Omental fat pad (tissue), 4 donors: Measurements from ENCODE around the gene PLXNC1. TPM values are rescaled to one million over a fixed set of nuclear protein-coding genes. Genes with fewer than 3 reads are reported as not detected.

Source experiments
- ATAC-seq: fragments of 150-250 bp; one replicate; pipeline ENCODE4 v1.9.1; 2016; ENCODE audit warnings: mild to moderate bottlenecking, moderate library complexity; ENCODE audit not compliant: low FRiP score
- DNase-seq: peaks from one replicate; pipeline ENCODE4 v3.0.0-alpha.2; 2019; ENCODE audit warnings: low spot score
- CTCF ChIP-seq, 3 donors: fragments of 450-650 bp; IDR thresholded peaks; one replicate each; pipeline ENCODE4 v1.5.1; 2016 to 2017; ENCODE audit warnings: antibody characterized with exemption in 3 of 3, mild to moderate bottlenecking in 3 of 3, moderate library complexity in 2 of 3
- total RNA-seq, 4 donors: library from RNA; depleted of rRNA; stranded (reverse); fragments of >200 nt; gene quantifications; one replicate each; pipeline ENCODE4 v1.1.0, GENCODE V29; 2016

PLXNC1 gene
- total RNA-seq, 4 donors from 2014 or later, result 4.2 to 42.7 (median 8.6) TPM

- DNase-seq (no peak), ATAC-seq (no peak)
- no peak for TF ChIP-seq CTCF (IDR thresholded peaks at IDR 0.05)
Observed at GRCh38 chr12:94116191-94116590, 32.2 kb upstream of the PLXNC1 start.

DNA sequence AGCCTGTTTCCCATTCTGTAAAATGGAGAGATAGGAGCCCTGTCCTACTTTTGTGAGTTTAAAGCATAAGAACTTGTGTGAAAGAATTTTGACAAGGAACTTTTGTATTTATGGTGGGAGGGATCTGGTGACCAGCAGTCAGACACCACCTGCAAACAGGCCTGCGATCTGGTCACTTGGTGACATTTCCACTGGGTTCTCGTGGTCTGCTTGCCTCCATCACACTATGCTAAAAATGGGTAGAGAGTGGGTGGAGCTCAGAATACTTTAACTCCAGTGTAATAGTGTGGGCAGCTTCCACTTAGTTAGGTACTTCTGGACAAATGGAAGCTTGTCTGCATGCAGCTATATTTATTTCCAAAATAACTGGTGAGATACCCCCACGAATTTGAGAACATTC, 26.5 kb upstream of the PLXNC1 start:
- ATAC-seq (no peak), DNase-seq (no peak)
- TF ChIP-seq CTCF (IDR thresholded peaks at IDR 0.05), result no peak

DNA sequence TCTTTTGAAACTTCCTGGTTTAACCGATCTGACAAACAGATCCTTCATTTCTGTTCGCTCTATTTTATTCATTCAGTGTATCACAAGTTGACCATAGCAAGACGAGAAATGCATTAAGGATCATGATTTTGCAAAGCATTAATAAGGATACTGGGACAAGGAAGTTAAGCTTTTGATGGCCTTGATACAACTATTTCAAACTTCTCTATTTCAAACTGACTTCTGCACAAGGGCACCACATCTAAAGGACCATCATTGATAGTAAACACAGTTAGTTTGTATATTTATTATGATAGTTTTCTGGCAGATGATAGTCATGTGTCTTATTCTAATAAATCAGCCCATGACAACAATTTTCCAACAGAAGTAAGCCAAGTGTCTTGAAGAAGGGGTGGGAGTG, 25.8 kb upstream of the PLXNC1 start:
- no peak for TF ChIP-seq CTCF (IDR thresholded peaks at IDR 0.05)
- DNase-seq, result no peak
- no peak for ATAC-seq

- ATAC-seq, result no peak
- TF ChIP-seq CTCF (IDR thresholded peaks at IDR 0.05), result no peak
- no peak for DNase-seq
Observed at GRCh38 chr12:94123127-94123526, 25.2 kb upstream of the PLXNC1 start.

DNA sequence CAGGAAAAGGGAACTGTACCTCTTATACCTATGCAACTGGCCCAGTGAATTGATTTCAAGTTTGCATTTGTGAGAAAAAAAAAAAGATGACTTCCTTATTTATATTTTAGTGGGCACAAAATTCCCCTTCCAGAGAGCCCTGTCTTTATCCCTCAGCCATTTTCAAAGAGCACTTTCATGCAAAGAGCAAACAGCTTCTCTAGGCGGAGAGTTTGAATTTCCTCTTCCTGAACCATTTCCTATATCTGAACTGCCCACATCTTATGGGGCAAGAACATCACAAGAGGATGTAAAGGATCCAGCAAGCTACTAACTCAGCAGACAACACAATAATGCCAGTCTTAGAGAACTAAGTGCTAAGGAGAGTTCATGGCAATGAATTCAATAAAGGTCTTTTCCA, 22.3 kb upstream of the PLXNC1 start:
- ATAC-seq, result no peak
- no peak for DNase-seq
- TF ChIP-seq CTCF (IDR thresholded peaks at IDR 0.05), result no peak

DNA sequence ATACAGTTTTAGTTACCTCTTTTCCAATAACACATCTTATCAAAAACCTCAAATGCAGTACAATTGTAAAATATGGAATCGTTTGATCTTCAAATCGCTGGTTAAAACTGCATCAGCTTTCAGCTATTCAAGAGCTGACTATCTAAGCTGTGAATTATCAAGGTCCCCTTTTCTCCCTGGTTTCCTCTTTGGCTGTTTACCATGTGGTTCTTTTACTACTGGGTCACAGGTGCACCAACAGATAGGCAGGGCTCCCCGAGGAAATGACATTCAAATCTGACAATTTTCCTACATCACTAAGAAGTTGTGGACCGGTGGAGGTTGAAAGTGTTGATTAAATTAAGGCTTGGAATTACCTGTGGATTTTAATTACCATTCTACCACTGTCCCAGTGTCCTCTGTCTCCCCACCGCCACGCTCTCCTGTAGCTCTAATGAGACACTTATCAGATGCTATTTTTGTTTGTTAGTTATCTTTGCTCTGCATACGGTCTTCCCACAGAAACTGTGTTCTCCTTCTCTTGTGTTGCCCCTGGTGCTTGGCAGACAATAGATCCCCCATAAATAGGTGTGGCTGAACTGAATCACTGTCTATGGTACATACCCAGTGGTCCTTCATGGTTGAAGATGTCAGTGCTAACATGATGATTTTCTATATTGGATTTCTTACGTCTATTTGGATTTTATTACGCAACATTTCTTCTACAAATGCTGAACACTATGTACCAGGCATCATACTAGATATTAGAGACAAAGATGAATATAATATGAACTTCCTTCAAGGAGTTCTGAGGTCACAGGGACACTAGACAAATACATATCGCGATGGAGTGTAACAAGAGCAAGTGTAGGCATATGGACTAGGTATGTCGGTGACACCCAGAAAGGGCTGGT, 20.9 kb upstream of the PLXNC1 start:
- no peak for ATAC-seq
- TF ChIP-seq CTCF (IDR thresholded peaks at IDR 0.05), result no peak
- no peak for DNase-seq

GRCh38 chr12:94128280-94128679, 20.1 kb upstream of the PLXNC1 start:
- no peak for ATAC-seq
- no peak for DNase-seq
- TF ChIP-seq CTCF (IDR thresholded peaks at IDR 0.05), result no peak
